H4 (cell line): ENCODE data around the gene CASZ1. TPM values are rescaled to one million over a fixed set of nuclear protein-coding genes. Genes with fewer than 3 reads are reported as not detected.

Source experiments
- DNase-seq: peaks from one replicate; pipeline ENCODE4 v3.0.0-alpha.2; 2015; ENCODE audit warnings: low spot score
- total RNA-seq: library from RNA; depleted of rRNA; stranded (reverse); fragments of >200 nt; shearing (Covaris generic); gene quantifications from 2 replicates; pipeline ENCODE4 v1.2.3, GENCODE V29; 2014; rRNA removed

The CASZ1 gene
- total RNA-seq, 1 experiment from 2014 or later: 0.17 TPM

GRCh38 chr1:10602936-10603335, 193.5 kb downstream of the CASZ1 start:
- DNase-seq: no peak

- no peak for DNase-seq
Observed at GRCh38 chr1:10601342-10602070, 194.9 kb downstream of the CASZ1 start.

GRCh38 chr1:10599194-10599861, 197.1 kb downstream of the CASZ1 start:
- no peak for DNase-seq

- DNase-seq: peak; percentile 27
Observed at GRCh38 chr1:10598389-10598702, 198.1 kb downstream of the CASZ1 start.

GRCh38 chr1:10597492-10598388, 198.7 kb downstream of the CASZ1 start:
- DNase-seq: no peak

DNA sequence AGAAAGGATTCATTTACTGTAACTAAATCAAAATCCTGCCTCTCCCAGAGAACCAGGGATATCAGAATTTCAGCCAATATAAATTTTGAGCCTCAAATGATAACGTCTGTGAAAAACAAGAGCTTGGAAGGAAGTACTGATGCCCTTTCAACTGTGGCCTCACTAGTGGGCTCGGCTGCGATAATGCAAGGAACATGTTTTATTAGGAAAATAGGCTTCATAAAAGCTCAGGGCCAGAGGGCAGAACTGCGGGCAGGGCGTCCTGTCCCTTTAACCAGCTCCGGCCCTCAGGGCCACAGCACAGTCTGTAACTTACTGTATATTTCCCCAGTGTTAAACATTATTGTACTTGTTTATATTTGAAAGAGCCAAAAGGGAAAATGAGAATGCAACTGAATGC, 199.7 kb downstream of the CASZ1 start:
- no peak for DNase-seq

DNA sequence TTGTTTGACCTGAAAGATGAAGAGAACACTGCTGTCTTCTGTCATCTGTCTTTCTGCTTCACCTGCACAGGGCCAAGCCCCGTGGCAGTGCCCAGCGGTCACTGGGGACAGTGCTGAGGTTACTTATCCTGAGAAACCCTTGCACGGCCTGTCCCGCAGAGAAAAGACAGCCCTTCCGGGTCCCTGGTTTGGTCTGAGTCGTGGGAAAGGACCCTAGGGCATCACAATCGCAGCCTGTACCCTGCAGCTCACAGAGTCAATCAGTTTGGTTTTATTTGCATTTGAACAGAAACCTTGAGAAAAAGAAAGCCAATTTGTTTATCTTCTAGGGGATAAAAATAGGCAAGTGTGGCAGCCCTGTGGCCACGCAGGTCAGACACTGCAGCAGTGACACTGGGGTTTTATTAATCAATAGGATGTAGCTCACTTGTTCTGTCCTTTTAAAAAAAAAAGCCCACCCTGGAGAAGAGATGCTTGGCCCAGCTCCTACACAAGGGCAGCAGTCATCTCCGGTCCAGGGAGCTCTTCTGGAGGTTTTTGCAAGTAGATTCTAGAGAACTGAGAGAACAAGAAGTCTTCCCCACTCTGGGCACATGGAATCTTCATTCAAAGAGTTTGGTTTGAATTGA, 201.7 kb downstream of the CASZ1 start:
- DNase-seq: no peak

GRCh38 chr1:10593750-10594149, 202.7 kb downstream of the CASZ1 start:
- DNase-seq: no peak

GRCh38 chr1:10592373-10592772, 204.1 kb downstream of the CASZ1 start:
- no peak for DNase-seq

- no peak for DNase-seq
Observed at GRCh38 chr1:10591010-10591409, 205.4 kb downstream of the CASZ1 start.

GRCh38 chr1:10589074-10589473, 207.4 kb downstream of the CASZ1 start:
- DNase-seq: no peak

- DNase-seq: no peak
Observed at GRCh38 chr1:10588640-10589039, 207.8 kb downstream of the CASZ1 start.

Other genes with a start within 250 kb of the CASZ1 start
- 47.7 and 67.2 TPM in 2 replicates for gene TARDBP, start 216.0 kb upstream of the CASZ1 start, total RNA-seq